HCT116 (cell line): ENCODE results near the gene DYNLT2. TPM values are rescaled to one million over a fixed set of nuclear protein-coding genes. Genes with fewer than 3 reads are reported as not detected.

ENCODE experiments used
- ATAC-seq: fragments of 200-7000 bp; cut with Tn5 transposase; 2 replicates; pipeline ENCODE4 v1.9.1; 2020; ENCODE audit warnings: mild to moderate bottlenecking, moderate library complexity
- BruUV-seq: library from RNA; stranded (reverse); fragments of 400-500 nt; replicated peaks from 2 replicates; lab custom pipeline; 2021; lab: Mats Ljungman, UMichigan
- CTCF ChIA-PET: fragments of 300-600 bp; sonication (Branson Sonifier 250); formaldehyde crosslinking; loops from one replicate; lab custom pipeline; 2021; ENCODE audit warnings: antibody characterized with exemption; lab: Charles Lee
- POLR2A ChIA-PET: fragments of 300-600, 350-600 bp; sonication (Branson Sonifier 250); formaldehyde crosslinking; loops from one replicate; lab custom pipeline; 2021; ENCODE audit warnings: antibody characterized with exemption; lab: Charles Lee
- RAD21 ChIA-PET, 2 experiments: fragments of 300-600 bp; sonication (Branson Sonifier 250); formaldehyde crosslinking; loops; one replicate each; lab custom pipeline; 2023; ENCODE audit warnings: low total read pairs in 2 of 2; ENCODE audit not compliant: uncharacterized antibody in 2 of 2, unreplicated experiment in 2 of 2, low non-redundant PET in 1 of 2; lab: Charles Lee
- DNase-seq: peaks from one replicate; pipeline ENCODE4 v3.0.0-alpha.2; 2010; ENCODE audit warnings: low read depth, low spot score
- H2AFZ ChIP-seq: fragments of 200-600 bp; shearing (Covaris generic), sonication (generic); 2 replicates; pipeline ENCODE4 v1.6.1; 2017; ENCODE audit warnings: low read depth, mixed run types, mixed read lengths, antibody characterized with exemption, low read length; ENCODE audit not compliant: poor library complexity, severe bottlenecking
- H3K27ac ChIP-seq: 2 replicates; pipeline ENCODE4 v1.5.1; 2012; ENCODE audit warnings: low read depth, low read length
- H3K27me3 ChIP-seq: fragments of 200-600 bp; sonication (generic); 2 replicates; pipeline ENCODE4 v1.6.1; 2016; ENCODE audit warnings: mixed run types, low read length, mixed read lengths; ENCODE audit not compliant: insufficient read depth
- H3K36me3 ChIP-seq, 2 experiments: fragments of 200-500 bp in 1 of 2; fragments of 200-600 bp in 1 of 2; sonication (Bioruptor generic) in 1 of 2; sonication (generic) in 1 of 2; 2 replicates each; pipeline versions ENCODE4 v1.5.1 to v1.6.1; 2014 to 2016; ENCODE audit warnings: low read length in 2 of 2, inconsistent platforms in 1 of 2, mixed read lengths in 1 of 2, mixed run types in 1 of 2; ENCODE audit not compliant: insufficient read depth in 2 of 2, control insufficient read depth in 1 of 2
- H3K4me1 ChIP-seq, 2 experiments: fragments of 200-600 bp in 1 of 2; sonication (generic) in 1 of 2; 2 replicates each; pipeline versions ENCODE4 v1.5.1 to v1.6.1; 2012 to 2017; ENCODE audit warnings: low read length in 2 of 2, inconsistent platforms in 1 of 2, mild to moderate bottlenecking in 1 of 2, mixed read lengths in 1 of 2, mixed run types in 1 of 2, moderate library complexity in 1 of 2; ENCODE audit not compliant: insufficient read depth in 2 of 2, control insufficient read depth in 1 of 2
- H3K4me2 ChIP-seq: fragments of 200-600 bp; sonication (generic); 2 replicates; pipeline ENCODE4 v1.6.1; 2017; ENCODE audit warnings: mixed run types, low read length, mixed read lengths
- H3K4me3 ChIP-seq, 2 experiments: fragments of 200-600 bp in 1 of 2; sonication (generic) in 1 of 2; replicated peaks in 1 of 2; 2 replicates each; pipeline ENCODE4 v1.5.1; 2011 to 2016; ENCODE audit warnings: low read length in 2 of 2, control low read depth in 1 of 2, low read depth in 1 of 2, mild to moderate bottlenecking in 1 of 2, mixed read lengths in 1 of 2, mixed run types in 1 of 2
- H3K79me2 ChIP-seq: fragments of 200-600 bp; sonication (generic); 2 replicates; pipeline ENCODE4 v1.6.1; 2017; ENCODE audit warnings: mild to moderate bottlenecking, mixed run types, low read length, moderate library complexity, mixed read lengths; ENCODE audit not compliant: insufficient read depth
- H3K9ac ChIP-seq: fragments of 200-600 bp; sonication (generic); 2 replicates; pipeline ENCODE4 v1.6.1; 2016; ENCODE audit warnings: low read length, mixed read lengths
- H3K9me2 ChIP-seq: fragments of 200-600 bp; sonication (generic), shearing (Covaris generic); 2 replicates; pipeline ENCODE4 v1.6.1; 2017; ENCODE audit warnings: mixed run types, mild to moderate bottlenecking, moderate library complexity; ENCODE audit not compliant: insufficient read depth
- H3K9me3 ChIP-seq, 2 experiments: fragments of 200-500 bp in 1 of 2; fragments of 200-600 bp in 1 of 2; sonication (Bioruptor generic) in 1 of 2; sonication (generic) in 1 of 2; 2 replicates each; pipeline ENCODE4 v1.6.1; 2014 to 2017; ENCODE audit warnings: low read length in 2 of 2, mixed read lengths in 2 of 2, inconsistent platforms in 1 of 2, low read depth in 1 of 2, mild to moderate bottlenecking in 1 of 2, mixed run types in 1 of 2, moderate library complexity in 1 of 2; ENCODE audit not compliant: control insufficient read depth in 1 of 2, insufficient read depth in 1 of 2
- H4K20me1 ChIP-seq: fragments of 200-600 bp; sonication (generic), shearing (Covaris generic); 2 replicates; pipeline ENCODE4 v1.6.1; 2017; ENCODE audit warnings: mixed run types, mild to moderate bottlenecking, moderate library complexity; ENCODE audit not compliant: insufficient read depth
- ATF3 ChIP-seq: IDR thresholded peaks from 2 replicates; pipeline ENCODE4 v1.6.1; 2012
- CEBPB ChIP-seq: IDR thresholded peaks from 2 replicates; pipeline ENCODE4 v1.6.1; 2012; ENCODE audit warnings: low read depth
- EZH2 ChIP-seq: fragments of 200-600 bp; sonication (generic); IDR thresholded peaks from 2 replicates; pipeline ENCODE4 v1.6.1; 2017; ENCODE audit warnings: antibody characterized with exemption, mixed run types
- MAX ChIP-seq: IDR thresholded peaks from 2 replicates; pipeline ENCODE4 v1.6.1; 2012
- POLR2A ChIP-seq: IDR thresholded peaks from 2 replicates; pipeline ENCODE4 v1.7.0; 2011; ENCODE audit warnings: borderline replicate concordance; ENCODE audit not compliant: insufficient read depth, insufficient read length; ENCODE audit errors: extremely low read depth
- RAD21 ChIP-seq: IDR thresholded peaks from 2 replicates; pipeline ENCODE4 v1.6.1; 2012; ENCODE audit warnings: low read depth, mild to moderate bottlenecking
- SIN3A ChIP-seq: IDR thresholded peaks from 2 replicates; pipeline ENCODE4 v1.6.1; 2012; ENCODE audit warnings: low read depth
- SP1 ChIP-seq: IDR thresholded peaks from 2 replicates; pipeline ENCODE4 v1.6.1; 2012; ENCODE audit warnings: low read depth
- SRF ChIP-seq: IDR thresholded peaks from 2 replicates; pipeline ENCODE4 v1.6.1; 2012; ENCODE audit warnings: low read depth
- TCF7L2 ChIP-seq: IDR thresholded peaks from 2 replicates; pipeline ENCODE4 v1.7.0; 2011; ENCODE audit warnings: borderline replicate concordance, inconsistent platforms; ENCODE audit not compliant: insufficient read depth, insufficient read length; ENCODE audit errors: extremely low read depth
- YY1 ChIP-seq: IDR thresholded peaks from 2 replicates; pipeline ENCODE4 v1.6.1; 2011; ENCODE audit warnings: low read length, low read depth, moderate library complexity, mild to moderate bottlenecking; ENCODE audit not compliant: insufficient replicate concordance; ENCODE audit errors: extremely low read depth
- ZBTB33 ChIP-seq: IDR thresholded peaks from 2 replicates; pipeline ENCODE4 v1.6.1; 2011; ENCODE audit warnings: mild to moderate bottlenecking, low read length, moderate library complexity; ENCODE audit not compliant: insufficient replicate concordance; ENCODE audit errors: extremely low read depth
- ZFX ChIP-seq: fragments of 450-650 bp; IDR thresholded peaks from 2 replicates; pipeline ENCODE4 v1.6.1; 2017
- ZNF274 ChIP-seq: fragments of 200-500 bp; sonication (Bioruptor generic); IDR thresholded peaks from 2 replicates; pipeline ENCODE4 v1.6.1; 2014; ENCODE audit warnings: mild to moderate bottlenecking, low read depth, low read length, inconsistent platforms
- intact Hi-C: fragments of 100-400 bp; cut with micrococcal nuclease; formaldehyde crosslinking; loops from 2 replicates; pipeline ENCODE4 v1.10.0; 2022
- total RNA-seq: library from RNA; stranded (reverse); gene quantifications from one replicate; pipeline ENCODE4 v1.2.1, GENCODE V29; 2021; ENCODE audit not compliant: unreplicated experiment
- TF ChIP-seq, protein P1 (sequence below), 3 experiments: fragments of 200-600 bp in 1 of 3; sonication (generic) in 1 of 3; IDR thresholded peaks in 2 of 3; conservative IDR thresholded peaks in 1 of 3; 2 replicates each; pipeline ENCODE4 v1.5.1; 2012 to 2017; ENCODE audit warnings: low read depth in 2 of 3, low read length in 2 of 3, antibody characterized with exemption in 1 of 3, borderline replicate concordance in 1 of 3, control low read depth in 1 of 3, mild to moderate bottlenecking in 1 of 3, mixed read lengths in 1 of 3, mixed run types in 1 of 3, moderate library complexity in 1 of 3; ENCODE audit not compliant: insufficient read depth in 1 of 3
- TF ChIP-seq, protein P2 (sequence below): IDR thresholded peaks from 2 replicates; pipeline ENCODE4 v1.6.1; 2012; ENCODE audit warnings: low read depth

DYNLT2 gene
- total RNA-seq, 1 experiment from 2014 or later, result 1.5 TPM

DNA sequence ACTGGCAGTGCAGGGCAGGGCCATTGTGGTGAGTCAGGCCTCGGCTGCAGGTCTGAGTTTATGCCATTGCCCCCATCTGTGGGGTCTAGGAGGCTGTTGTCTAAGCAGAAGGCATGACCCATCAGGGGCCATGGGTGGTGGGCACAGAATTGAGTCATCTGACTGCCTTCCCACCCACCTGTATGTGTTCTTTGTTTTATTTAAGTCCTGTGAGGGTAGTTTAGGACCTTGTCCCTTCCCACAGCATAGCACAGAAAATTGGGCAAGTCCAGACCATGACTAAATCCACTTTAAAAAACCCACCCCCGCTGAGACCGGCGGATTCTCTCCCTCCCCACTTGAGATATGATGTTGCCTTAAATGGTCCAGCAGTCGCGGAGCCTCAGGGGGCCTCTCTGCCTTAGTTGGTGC, 40.4 kb upstream of the DYNLT2 start:
- H3K9ac ChIP-seq, result no peak overlapping the region
- ChIA-PET POLR2A (no interaction called here), CTCF (interaction anchor here (0.7 to 2.4 kb wide), 2 partner anchors 40 to 739 kb away, joined by 3 to 14 read pairs; no protein-coding TSS in a partner anchor), RAD21 (no interaction called here)
- no peak overlapping the region for H3K4me2 ChIP-seq
- H3K36me3 ChIP-seq, result no peaks in the 10 kb centered on the region
- no peaks in the 10 kb centered on the region for H3K9me3 ChIP-seq
- no peaks in the 10 kb centered on the region for H3K9me2 ChIP-seq
- no peak overlapping the region for H3K27ac ChIP-seq
- TF ChIP-seq POLR2A (no peak), SIN3A (no peak), YY1 (no peak), ZBTB33 (no peak), SRF (no peak), RAD21 (no peak), EZH2 (no peak), ZFX (no peak), ZNF274 (no peak), CEBPB (no peak), TCF7L2 (no peak), MAX (no peak), SP1 (no peak), ATF3 (no peak)
- TF ChIP-seq, protein P1, sequence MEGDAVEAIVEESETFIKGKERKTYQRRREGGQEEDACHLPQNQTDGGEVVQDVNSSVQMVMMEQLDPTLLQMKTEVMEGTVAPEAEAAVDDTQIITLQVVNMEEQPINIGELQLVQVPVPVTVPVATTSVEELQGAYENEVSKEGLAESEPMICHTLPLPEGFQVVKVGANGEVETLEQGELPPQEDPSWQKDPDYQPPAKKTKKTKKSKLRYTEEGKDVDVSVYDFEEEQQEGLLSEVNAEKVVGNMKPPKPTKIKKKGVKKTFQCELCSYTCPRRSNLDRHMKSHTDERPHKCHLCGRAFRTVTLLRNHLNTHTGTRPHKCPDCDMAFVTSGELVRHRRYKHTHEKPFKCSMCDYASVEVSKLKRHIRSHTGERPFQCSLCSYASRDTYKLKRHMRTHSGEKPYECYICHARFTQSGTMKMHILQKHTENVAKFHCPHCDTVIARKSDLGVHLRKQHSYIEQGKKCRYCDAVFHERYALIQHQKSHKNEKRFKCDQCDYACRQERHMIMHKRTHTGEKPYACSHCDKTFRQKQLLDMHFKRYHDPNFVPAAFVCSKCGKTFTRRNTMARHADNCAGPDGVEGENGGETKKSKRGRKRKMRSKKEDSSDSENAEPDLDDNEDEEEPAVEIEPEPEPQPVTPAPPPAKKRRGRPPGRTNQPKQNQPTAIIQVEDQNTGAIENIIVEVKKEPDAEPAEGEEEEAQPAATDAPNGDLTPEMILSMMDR (IDR thresholded peaks at IDR 0.05 in 2 of 3, conservative IDR thresholded peaks at IDR 0.05 in 1 of 3; ENCODE audit: borderline replicate concordance in 1 of 3, insufficient read depth in 1 of 3, low read depth in 2 of 3, low read length in 2 of 3), result no peak
- TF ChIP-seq, protein P2, sequence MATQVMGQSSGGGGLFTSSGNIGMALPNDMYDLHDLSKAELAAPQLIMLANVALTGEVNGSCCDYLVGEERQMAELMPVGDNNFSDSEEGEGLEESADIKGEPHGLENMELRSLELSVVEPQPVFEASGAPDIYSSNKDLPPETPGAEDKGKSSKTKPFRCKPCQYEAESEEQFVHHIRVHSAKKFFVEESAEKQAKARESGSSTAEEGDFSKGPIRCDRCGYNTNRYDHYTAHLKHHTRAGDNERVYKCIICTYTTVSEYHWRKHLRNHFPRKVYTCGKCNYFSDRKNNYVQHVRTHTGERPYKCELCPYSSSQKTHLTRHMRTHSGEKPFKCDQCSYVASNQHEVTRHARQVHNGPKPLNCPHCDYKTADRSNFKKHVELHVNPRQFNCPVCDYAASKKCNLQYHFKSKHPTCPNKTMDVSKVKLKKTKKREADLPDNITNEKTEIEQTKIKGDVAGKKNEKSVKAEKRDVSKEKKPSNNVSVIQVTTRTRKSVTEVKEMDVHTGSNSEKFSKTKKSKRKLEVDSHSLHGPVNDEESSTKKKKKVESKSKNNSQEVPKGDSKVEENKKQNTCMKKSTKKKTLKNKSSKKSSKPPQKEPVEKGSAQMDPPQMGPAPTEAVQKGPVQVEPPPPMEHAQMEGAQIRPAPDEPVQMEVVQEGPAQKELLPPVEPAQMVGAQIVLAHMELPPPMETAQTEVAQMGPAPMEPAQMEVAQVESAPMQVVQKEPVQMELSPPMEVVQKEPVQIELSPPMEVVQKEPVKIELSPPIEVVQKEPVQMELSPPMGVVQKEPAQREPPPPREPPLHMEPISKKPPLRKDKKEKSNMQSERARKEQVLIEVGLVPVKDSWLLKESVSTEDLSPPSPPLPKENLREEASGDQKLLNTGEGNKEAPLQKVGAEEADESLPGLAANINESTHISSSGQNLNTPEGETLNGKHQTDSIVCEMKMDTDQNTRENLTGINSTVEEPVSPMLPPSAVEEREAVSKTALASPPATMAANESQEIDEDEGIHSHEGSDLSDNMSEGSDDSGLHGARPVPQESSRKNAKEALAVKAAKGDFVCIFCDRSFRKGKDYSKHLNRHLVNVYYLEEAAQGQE, result no peak
- no peaks in the 10 kb centered on the region for H4K20me1 ChIP-seq
- intact Hi-C loops, result loop anchor here (10.0 kb wide), 1 partner anchor 513 kb away; the partner anchor contains the start of gene FAM120B
- no peaks in the 10 kb centered on the region; the same call in 1 of the 2 replicates for H3K27me3 ChIP-seq
- DNase-seq (no peak), ATAC-seq (no peak)
- BruUV-seq, result no TSS peak
- H3K79me2 ChIP-seq, result no peaks in the 10 kb centered on the region
- peaks cover 0 to 16% of the 10 kb centered on the region in 2 experiments; a peak in 3 of 4 replicates for H3K4me1 ChIP-seq
- H2AFZ ChIP-seq, result no peak overlapping the region
- H3K4me3 ChIP-seq, result no peak overlapping the region
